Prostate gland (tissue), 2 donors: ENCODE measurements around the gene CEP85L.

ENCODE experiments used
- POLR2A ChIP-seq: fragments of 450-650 bp; IDR thresholded peaks from one replicate; pipeline ENCODE4 v1.6.1; 2016; ENCODE audit warnings: antibody characterized with exemption, mild to moderate bottlenecking
- TF ChIP-seq, protein P1 (sequence below), 4 experiments: fragments of 200-600 bp in 2 of 4; fragments of 450-650 bp in 2 of 4; sonication (generic) in 2 of 4; IDR thresholded peaks; 1 replicate in 3 of 4; 2 replicates in 1 of 4; pipeline ENCODE4 v1.5.1; 2016 to 2019; ENCODE audit warnings: antibody characterized with exemption in 4 of 4, mild to moderate bottlenecking in 2 of 4, moderate library complexity in 2 of 4

DNA sequence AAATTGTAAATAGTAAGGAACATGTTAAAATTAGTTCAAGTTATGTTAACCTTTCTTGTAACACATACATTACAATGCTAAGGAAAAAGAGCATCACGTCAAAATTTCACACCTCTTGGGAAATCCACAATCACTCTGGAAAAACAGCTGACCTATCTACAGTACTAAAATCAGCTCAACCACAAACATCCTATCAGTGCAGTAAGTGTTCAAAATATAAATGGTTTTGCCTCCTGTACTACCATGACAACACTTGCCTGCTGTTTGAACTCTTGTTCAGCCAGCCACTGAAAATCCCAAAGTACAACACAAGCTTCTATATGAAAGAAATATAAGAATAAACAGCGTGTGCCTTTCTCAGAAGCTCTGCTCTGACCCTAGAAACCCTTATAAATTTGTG is 186.8 kb downstream of the CEP85L start:
- TF ChIP-seq, protein P1, sequence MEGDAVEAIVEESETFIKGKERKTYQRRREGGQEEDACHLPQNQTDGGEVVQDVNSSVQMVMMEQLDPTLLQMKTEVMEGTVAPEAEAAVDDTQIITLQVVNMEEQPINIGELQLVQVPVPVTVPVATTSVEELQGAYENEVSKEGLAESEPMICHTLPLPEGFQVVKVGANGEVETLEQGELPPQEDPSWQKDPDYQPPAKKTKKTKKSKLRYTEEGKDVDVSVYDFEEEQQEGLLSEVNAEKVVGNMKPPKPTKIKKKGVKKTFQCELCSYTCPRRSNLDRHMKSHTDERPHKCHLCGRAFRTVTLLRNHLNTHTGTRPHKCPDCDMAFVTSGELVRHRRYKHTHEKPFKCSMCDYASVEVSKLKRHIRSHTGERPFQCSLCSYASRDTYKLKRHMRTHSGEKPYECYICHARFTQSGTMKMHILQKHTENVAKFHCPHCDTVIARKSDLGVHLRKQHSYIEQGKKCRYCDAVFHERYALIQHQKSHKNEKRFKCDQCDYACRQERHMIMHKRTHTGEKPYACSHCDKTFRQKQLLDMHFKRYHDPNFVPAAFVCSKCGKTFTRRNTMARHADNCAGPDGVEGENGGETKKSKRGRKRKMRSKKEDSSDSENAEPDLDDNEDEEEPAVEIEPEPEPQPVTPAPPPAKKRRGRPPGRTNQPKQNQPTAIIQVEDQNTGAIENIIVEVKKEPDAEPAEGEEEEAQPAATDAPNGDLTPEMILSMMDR (IDR thresholded peaks at IDR 0.05): no peak
- TF ChIP-seq POLR2A: no peak
